Adrenal gland (tissue), 12 donors: ENCODE data around the gene CHRNG. TPM values are rescaled to one million over a fixed set of nuclear protein-coding genes. Genes with fewer than 3 reads are reported as not detected.

Experiments used
- DNase-seq, 7 donors: peaks; one replicate each; pipeline ENCODE4 v3.0.0-alpha.2; 2019 to 2020
- H3K27ac ChIP-seq, 5 donors: fragments of 200-600 bp; sonication (generic) in 4 of 5; 1 replicate in 3 of 5; 2 replicates in 2 of 5; pipeline versions ENCODE4 v1.5.1 to v1.8.0; 2016 to 2020; ENCODE audit warnings: mild to moderate bottlenecking in 1 of 5
- H3K27me3 ChIP-seq: fragments of 200-600 bp; 2 replicates; pipeline ENCODE4 v1.8.0; 2021
- H3K36me3 ChIP-seq, 2 donors: fragments of 200-600 bp; replicated peaks in 1 of 2; 1 replicate in 1 of 2; 2 replicates in 1 of 2; pipeline versions ENCODE4 v1.5.1 to v1.8.0; 2018 to 2022
- H3K4me1 ChIP-seq, 2 donors: fragments of 200-600 bp; replicated peaks in 1 of 2; 1 replicate in 1 of 2; 2 replicates in 1 of 2; pipeline versions ENCODE4 v1.5.1 to v1.8.0; 2018 to 2021
- H3K4me3 ChIP-seq, 4 donors: fragments of 200-600 bp; sonication (generic) in 3 of 4; one replicate each; pipeline ENCODE4 v1.5.1; 2016 to 2018
- H3K9me3 ChIP-seq, 3 donors: fragments of 200-600 bp; sonication (generic) in 1 of 3; replicated peaks in 1 of 3; 1 replicate in 2 of 3; 2 replicates in 1 of 3; pipeline versions ENCODE4 v1.5.1 to v1.8.0; 2016 to 2021
- CTCF ChIP-seq, 6 experiments: fragments of 450-650 bp in 4 of 6; fragments of 200-600 bp in 2 of 6; sonication (generic) in 1 of 6; IDR thresholded peaks; 1 replicate in 5 of 6; 2 replicates in 1 of 6; pipeline versions ENCODE4 v1.5.1 to v1.8.0; 2016 to 2021; ENCODE audit warnings: antibody characterized with exemption in 6 of 6, mild to moderate bottlenecking in 2 of 6, moderate library complexity in 1 of 6
- POLR2A ChIP-seq, 2 donors: fragments of 450-650 bp; IDR thresholded peaks; one replicate each; pipeline ENCODE4 v1.6.1; 2017; ENCODE audit warnings: antibody characterized with exemption in 2 of 2, mild to moderate bottlenecking in 2 of 2, moderate library complexity in 1 of 2
- WGBS, 4 donors: extraction: QIAGEN DNeasy Blood & Tissue Kit in 2 of 4; methylation state at CpG; one replicate each; pipeline versions ENCODE4 v1.1.5 to v1.1.7; 2013 to 2017; 5-methylcytosine and 5-hydroxymethylcytosine counted together
- intact Hi-C, 2 donors: fragments of 100-400 bp; cut with DNase I; formaldehyde crosslinking; loops; one replicate each; pipeline versions ENCODE4 v1.14.1 to v1.15.0; 2022 to 2023
- polyA plus RNA-seq, 3 donors: library from polyadenylated mRNA; stranded (reverse); fragments of 200-250 nt in 2 of 3; fragments of 350-450 nt in 1 of 3; fragmentation: Illumina TruSeq in 1 of 3; extraction: RNeasy Lipid Tissue Mini Kit (QIAGEN cat#74804) in 1 of 3; gene quantifications; one replicate each; pipeline ENCODE4 v1.2.3, GENCODE V29; 2013 to 2014
- total RNA-seq, 9 donors: library from RNA; depleted of rRNA in 4 of 9; stranded (reverse); fragments of >200 nt in 4 of 9; fragments of 120-200 nt in 1 of 9; fragmentation: NEBNext Ultra II Directional in 1 of 9; extraction: Animal tissue kit (Norgen Biotek cat#: 25700) in 1 of 9; gene quantifications; one replicate each; pipeline versions ENCODE4 v1.1.0 to v1.2.4, GENCODE V29; 2013 to 2023
- donor health status: healthy with polysubstance abuse.
- donor health status: Bipolar disorder and iron deficiency.
- donor health status: DM: yes; HTN: yes; CAD: no.
- donor health status: DM: no; HTN: no; CAD: no.
- donor health status: DM: no; HTN: no; CAD: no.
- donor health status: DM: yes; HTN: yes; CAD: no.

Gene CHRNG
- total and polyA plus RNA-seq, 12 donors: 0.08 to 0.22 TPM; not detected in 10

DNA sequence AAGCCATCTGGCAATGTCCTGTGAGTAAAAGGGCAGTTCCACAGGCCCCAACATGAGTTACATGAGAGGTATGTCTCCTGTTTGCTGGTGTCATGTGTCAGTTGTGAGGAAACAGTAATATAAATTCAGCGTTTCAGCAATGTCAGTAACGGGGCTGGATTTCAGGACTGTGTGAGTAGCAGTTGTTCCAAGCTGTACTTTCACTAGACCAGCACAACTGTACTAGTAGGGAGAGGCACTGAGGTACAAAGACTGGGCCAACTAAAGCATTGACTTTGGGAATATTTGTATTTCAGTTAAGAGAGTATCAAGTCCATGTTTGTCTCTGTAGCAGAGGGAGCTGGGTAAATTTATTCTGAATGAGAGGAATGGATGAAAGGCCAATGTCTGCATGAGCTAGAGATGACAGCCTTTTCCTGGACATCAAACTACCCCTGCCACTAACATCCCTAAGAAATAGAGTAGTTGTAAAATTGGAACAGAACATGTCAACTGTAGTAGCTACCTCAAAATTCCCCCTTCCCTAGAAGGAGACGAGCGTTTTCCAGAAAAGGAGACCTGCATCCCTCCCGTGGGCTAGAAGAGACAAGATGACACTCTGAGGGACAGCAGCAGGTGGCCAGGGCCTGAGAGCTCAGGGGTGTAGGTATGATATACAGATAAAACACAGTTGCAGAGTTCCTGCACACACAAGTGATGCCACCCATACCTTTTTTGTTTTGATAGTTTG, 35.3 kb downstream of the CHRNG start:
- H3K4me1 ChIP-seq: no peaks in the 10 kb centered on the region
- intact Hi-C loops: no loop called here
- H3K27ac ChIP-seq: no peak overlapping the region
- DNase-seq: no peak
- H3K9me3 ChIP-seq: no peaks in the 10 kb centered on the region
- TF ChIP-seq POLR2A (IDR thresholded peaks at IDR 0.05): no peak
- TF ChIP-seq CTCF (IDR thresholded peaks at IDR 0.05): no peak
- WGBS, 4 donors: 88 to 93% (median 92%) methylated on average over 5 of the region's 5 CpGs
- peaks cover 0 to 19% of the 10 kb centered on the region in 2 donors for H3K36me3 ChIP-seq
- no peak overlapping the region for H3K4me3 ChIP-seq
- H3K27me3 ChIP-seq: no peaks in the 10 kb centered on the region

- Histone ChIP-seq H3K4me1 (no peaks in the 10 kb centered on the region), H3K27me3 (no peaks in the 10 kb centered on the region), H3K36me3 (peaks cover 0 to 15% of the 10 kb centered on the region in 2 donors), H3K27ac (no peak overlapping the region), H3K4me3 (no peak overlapping the region), H3K9me3 (no peaks in the 10 kb centered on the region)
- TF ChIP-seq POLR2A (IDR thresholded peaks at IDR 0.05) (no peak), CTCF (IDR thresholded peaks at IDR 0.05) (no peak)
- DNase-seq: no peak
- intact Hi-C loops: no loop called here
- 92 to 100% (median 96%) methylated on average over 1 of the region's 1 CpG for WGBS, 4 donors
Observed at GRCh38 chr2:232575404-232575746, 35.9 kb downstream of the CHRNG start.

GRCh38 chr2:232576995-232577394, 37.5 kb downstream of the CHRNG start:
- 68 to 100% (median 87%) methylated on average over 2 of the region's 2 CpGs for WGBS, 4 donors
- intact Hi-C loops: no loop called here
- peaks cover 0 to 23% of the 10 kb centered on the region in 2 donors for H3K36me3 ChIP-seq

DNA sequence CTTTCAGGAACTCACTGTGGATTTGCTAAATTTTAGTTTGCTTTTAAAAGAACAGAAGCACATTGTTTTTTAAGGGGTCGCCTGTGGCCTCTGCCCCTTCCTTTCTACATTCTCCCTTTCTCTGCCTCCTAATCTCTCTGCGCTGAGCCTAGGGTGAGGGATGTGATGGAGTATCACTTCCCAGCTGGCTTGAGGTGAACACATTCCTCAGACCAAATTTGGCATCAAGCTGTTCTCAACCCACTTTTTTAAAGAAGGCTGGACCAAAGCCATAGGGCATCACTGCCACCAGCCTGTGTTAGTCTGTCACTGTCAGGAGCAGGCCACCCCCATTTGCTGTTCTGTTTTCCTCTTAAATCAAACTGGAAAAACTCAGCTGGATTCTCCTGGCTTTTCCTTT, 38.3 kb downstream of the CHRNG start:
- H3K27ac ChIP-seq: no peak overlapping the region
- no peaks in the 10 kb centered on the region for H3K27me3 ChIP-seq
- H3K36me3 ChIP-seq: peaks cover 0 to 20% of the 10 kb centered on the region in 2 donors
- intact Hi-C loops: no loop called here
- 81 to 97% (median 94%) methylated on average over 2 of the region's 2 CpGs for WGBS, 4 donors
- H3K9me3 ChIP-seq: no peaks in the 10 kb centered on the region
- TF ChIP-seq CTCF (IDR thresholded peaks at IDR 0.05): no peak
- TF ChIP-seq POLR2A (IDR thresholded peaks at IDR 0.05): no peak
- H3K4me3 ChIP-seq: no peak overlapping the region
- no peak for DNase-seq
- no peaks in the 10 kb centered on the region for H3K4me1 ChIP-seq

More at GRCh38 chr2:232576995-232577394, 37.5 kb downstream of the CHRNG start:
- no peak overlapping the region for H3K4me3 ChIP-seq
- H3K4me1 ChIP-seq: no peaks in the 10 kb centered on the region
- no peak for DNase-seq
- H3K27me3 ChIP-seq: no peaks in the 10 kb centered on the region
- H3K27ac ChIP-seq: no peak overlapping the region
- H3K9me3 ChIP-seq: no peaks in the 10 kb centered on the region
- TF ChIP-seq CTCF (IDR thresholded peaks at IDR 0.05) (no peak), POLR2A (IDR thresholded peaks at IDR 0.05) (no peak)
